Central memory CD8-positive, alpha-beta T cell (primary cell): ENCODE results near the gene PDCD4.
"Not testable (repeated sequence)": the region's sequence is repeated elsewhere in the genome, so short reads cannot be mapped to it uniquely, and the experiment has no call there.

ENCODE experiments used
- ATAC-seq: fragments of 150-1000 bp; cut with Tn5 transposase; replicated peaks from 2 replicates; pipeline ENCODE4 v1.10.0; 2022; ENCODE audit warnings: mild to moderate bottlenecking, moderate FRiP score, moderate number of reproducible peaks; ENCODE audit not compliant: poor library complexity, severe bottlenecking; ENCODE audit errors: extremely low read depth
- DNase-seq, 2 donors: peaks; one replicate each; pipeline ENCODE4 v3.0.0; 2021; ENCODE audit warnings: low spot score in 2 of 2
- H3K27ac Mint-ChIP-seq: one replicate; pipeline ENCODE4 v1.8.0; 2022; ENCODE audit warnings: low read depth, mild to moderate bottlenecking, moderate library complexity, mixed read lengths
- H3K27me3 Mint-ChIP-seq: one replicate; pipeline ENCODE4 v1.8.0; 2022; ENCODE audit warnings: mixed read lengths
- H3K36me3 Mint-ChIP-seq: one replicate; pipeline ENCODE4 v1.8.0; 2022; ENCODE audit warnings: mild to moderate bottlenecking, moderate library complexity, mixed read lengths; ENCODE audit not compliant: insufficient read depth
- H3K4me1 Mint-ChIP-seq: one replicate; pipeline ENCODE4 v1.8.0; 2022; ENCODE audit warnings: mixed read lengths
- H3K4me3 Mint-ChIP-seq: one replicate; pipeline ENCODE4 v1.8.0; 2022; ENCODE audit warnings: mild to moderate bottlenecking, moderate library complexity, mixed read lengths
- H3K9me3 Mint-ChIP-seq: one replicate; pipeline ENCODE4 v1.8.0; 2022; ENCODE audit warnings: mixed read lengths

PDCD4 gene

GRCh38 chr10:110910138-110910537 is 38.4 kb downstream of the PDCD4 start:
- Mint-ChIP-seq H3K4me3 (no peak overlapping the region), H3K27me3 (no peaks in the 10 kb centered on the region), H3K36me3 (peaks cover 20% of the 10 kb centered on the region), H3K4me1 (peaks cover 23% of the 10 kb centered on the region), H3K9me3 (no peaks in the 10 kb centered on the region), H3K27ac (no peak overlapping the region)
- ATAC-seq (no peak), DNase-seq (no peak)

GRCh38 chr10:110912374-110912773 is 40.6 kb downstream of the PDCD4 start:
- no peak for ATAC-seq
- Mint-ChIP-seq H3K27ac (peak overlapping the region; percentile 27), H3K4me3 (no peak overlapping the region)

GRCh38 chr10:110914431-110914830 is 42.7 kb downstream of the PDCD4 start:
- Mint-ChIP-seq H3K4me3 (no peak overlapping the region), H3K9me3 (no peaks in the 10 kb centered on the region), H3K27ac (no peak overlapping the region), H3K4me1 (peaks cover 34% of the 10 kb centered on the region), H3K36me3 (peaks cover 32% of the 10 kb centered on the region), H3K27me3 (no peaks in the 10 kb centered on the region)
- ATAC-seq (no peak), DNase-seq (no peak)

More at GRCh38 chr10:110912374-110912773, 40.6 kb downstream of the PDCD4 start:
- DNase-seq: no peak
- H3K27me3 Mint-ChIP-seq: no peaks in the 10 kb centered on the region
- H3K9me3 Mint-ChIP-seq: no peaks in the 10 kb centered on the region
- H3K4me1 Mint-ChIP-seq: peaks cover 30% of the 10 kb centered on the region
- peaks cover 22% of the 10 kb centered on the region for H3K36me3 Mint-ChIP-seq

- Mint-ChIP-seq H3K27me3 (no peaks in the 10 kb centered on the region), H3K4me3 (no peak overlapping the region), H3K4me1 (peaks cover 35% of the 10 kb centered on the region), H3K9me3 (no peaks in the 10 kb centered on the region), H3K36me3 (peaks cover 32% of the 10 kb centered on the region), H3K27ac (no peak overlapping the region)
- DNase-seq: no peak
- no peak for ATAC-seq
These were observed 43.3 kb downstream of the PDCD4 start for GRCh38 chr10:110915035-110915434.

GRCh38 chr10:110915600-110915999 is 43.9 kb downstream of the PDCD4 start:
- H3K9me3 Mint-ChIP-seq, H3K4me3 Mint-ChIP-seq, H3K27ac Mint-ChIP-seq, DNase-seq, ATAC-seq, H3K27me3 Mint-ChIP-seq: not testable (repeated sequence)
- Mint-ChIP-seq H3K36me3 (peaks cover 32% of the 10 kb centered on the region), H3K4me1 (peaks cover 35% of the 10 kb centered on the region)

- peak overlapping the region; percentile 95 for H3K27ac Mint-ChIP-seq
- ATAC-seq (no peak), DNase-seq (no peak)
- H3K9me3 Mint-ChIP-seq: no peaks in the 10 kb centered on the region
- no peaks in the 10 kb centered on the region for H3K27me3 Mint-ChIP-seq
- H3K4me1 Mint-ChIP-seq: peaks cover 34% of the 10 kb centered on the region
- H3K36me3 Mint-ChIP-seq: peaks cover 29% of the 10 kb centered on the region
- peak overlapping the region; percentile 95 for H3K4me3 Mint-ChIP-seq
These were observed 45.0 kb downstream of the PDCD4 start for GRCh38 chr10:110916554-110917346.

GRCh38 chr10:110918269-110918642 is 46.5 kb downstream of the PDCD4 start:
- H3K27ac Mint-ChIP-seq: peak overlapping the region; percentile 95
- DNase-seq (peak in 1 of 2 donors; percentile 70), ATAC-seq (no peak)
- peaks cover 34% of the 10 kb centered on the region for H3K4me1 Mint-ChIP-seq
- H3K9me3 Mint-ChIP-seq: no peaks in the 10 kb centered on the region
- no peaks in the 10 kb centered on the region for H3K27me3 Mint-ChIP-seq
- peak overlapping the region; percentile 95 for H3K4me3 Mint-ChIP-seq
- H3K36me3 Mint-ChIP-seq: peaks cover 29% of the 10 kb centered on the region

GRCh38 chr10:110918643-110919348 is 47.1 kb downstream of the PDCD4 start, which contains the start of gene BBIP1:
BBIP1 (minus strand) TSS chr10:110919180; CDS start chr10:110918157, 1,023 bp downstream.
- peak within 1 kb of the TSS; percentile 95 for H3K4me3 Mint-ChIP-seq
- DNase-seq (peak in 1 of 2 donors; percentile 67), ATAC-seq (peak; percentile 94)
- H3K36me3 Mint-ChIP-seq: peaks cover 29% of the 10 kb centered on the region
- peaks cover 37% of the 10 kb centered on the region for H3K4me1 Mint-ChIP-seq
- H3K27ac Mint-ChIP-seq: peak within 1 kb of the TSS; percentile 95
- no peaks in the 10 kb centered on the region for H3K9me3 Mint-ChIP-seq
- no peaks in the 10 kb centered on the region for H3K27me3 Mint-ChIP-seq

GRCh38 chr10:110919349-110919931 is 47.7 kb downstream of the PDCD4 start, which contains the start of gene SHOC2:
SHOC2 (plus strand) TSS chr10:110919604; CDS start chr10:110964359, 44,755 bp downstream.
- no peaks in the 10 kb centered on the region for H3K27me3 Mint-ChIP-seq
- H3K4me1 Mint-ChIP-seq: peaks cover 42% of the 10 kb centered on the region
- DNase-seq (peak; percentile 88 to 98), ATAC-seq (peak; percentile 44)
- H3K36me3 Mint-ChIP-seq: peaks cover 28% of the 10 kb centered on the region
- peak within 1 kb of the TSS; percentile 95 for H3K4me3 Mint-ChIP-seq
- no peaks in the 10 kb centered on the region for H3K9me3 Mint-ChIP-seq
- H3K27ac Mint-ChIP-seq: peak within 1 kb of the TSS; percentile 95

GRCh38 chr10:110919971-110920881 is 48.5 kb downstream of the PDCD4 start:
- no peaks in the 10 kb centered on the region for H3K9me3 Mint-ChIP-seq
- peaks cover 23% of the 10 kb centered on the region for H3K36me3 Mint-ChIP-seq
- H3K4me1 Mint-ChIP-seq: peaks cover 45% of the 10 kb centered on the region
- H3K4me3 Mint-ChIP-seq: peak overlapping the region; percentile 95
- H3K27me3 Mint-ChIP-seq: no peaks in the 10 kb centered on the region
- DNase-seq: no peak
- no peak for ATAC-seq
- peak overlapping the region; percentile 95 for H3K27ac Mint-ChIP-seq

GRCh38 chr10:110923856-110924493 is 52.2 kb downstream of the PDCD4 start:
- ATAC-seq (no peak), DNase-seq (no peak)
- Mint-ChIP-seq H3K36me3 (peaks cover 3% of the 10 kb centered on the region), H3K27me3 (no peaks in the 10 kb centered on the region), H3K27ac (no peak overlapping the region), H3K9me3 (no peaks in the 10 kb centered on the region), H3K4me3 (no peak overlapping the region), H3K4me1 (peaks cover 39% of the 10 kb centered on the region)
